Measurements from ENCODE around the gene CABLES2. TPM values are rescaled to one million over a fixed set of nuclear protein-coding genes. Genes with fewer than 3 reads are reported as not detected.

CABLES2 gene
- total RNA-seq, 4 donors from 2014 or later, result 7.2 to 33.8 (median 11.1) TPM

GRCh38 chr20:62439218-62439617, 32.1 kb upstream of the CABLES2 start:
- no peaks in the 10 kb centered on the region for H3K27me3 ChIP-seq
- TF ChIP-seq POLR2A (IDR thresholded peaks at IDR 0.05), result no peak
- TF ChIP-seq, protein P1, sequence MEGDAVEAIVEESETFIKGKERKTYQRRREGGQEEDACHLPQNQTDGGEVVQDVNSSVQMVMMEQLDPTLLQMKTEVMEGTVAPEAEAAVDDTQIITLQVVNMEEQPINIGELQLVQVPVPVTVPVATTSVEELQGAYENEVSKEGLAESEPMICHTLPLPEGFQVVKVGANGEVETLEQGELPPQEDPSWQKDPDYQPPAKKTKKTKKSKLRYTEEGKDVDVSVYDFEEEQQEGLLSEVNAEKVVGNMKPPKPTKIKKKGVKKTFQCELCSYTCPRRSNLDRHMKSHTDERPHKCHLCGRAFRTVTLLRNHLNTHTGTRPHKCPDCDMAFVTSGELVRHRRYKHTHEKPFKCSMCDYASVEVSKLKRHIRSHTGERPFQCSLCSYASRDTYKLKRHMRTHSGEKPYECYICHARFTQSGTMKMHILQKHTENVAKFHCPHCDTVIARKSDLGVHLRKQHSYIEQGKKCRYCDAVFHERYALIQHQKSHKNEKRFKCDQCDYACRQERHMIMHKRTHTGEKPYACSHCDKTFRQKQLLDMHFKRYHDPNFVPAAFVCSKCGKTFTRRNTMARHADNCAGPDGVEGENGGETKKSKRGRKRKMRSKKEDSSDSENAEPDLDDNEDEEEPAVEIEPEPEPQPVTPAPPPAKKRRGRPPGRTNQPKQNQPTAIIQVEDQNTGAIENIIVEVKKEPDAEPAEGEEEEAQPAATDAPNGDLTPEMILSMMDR (IDR thresholded peaks at IDR 0.05), result no peak
- no peak for DNase-seq
- no peaks in the 10 kb centered on the region for H3K36me3 ChIP-seq
- H3K4me3 ChIP-seq, result no peak overlapping the region
- no peak overlapping the region for H3K27ac ChIP-seq
- H3K4me1 ChIP-seq, result peaks cover 0 to 3% (median 0%) of the 10 kb centered on the region in 4 donors
- H3K9me3 ChIP-seq, result no peaks in the 10 kb centered on the region

DNA sequence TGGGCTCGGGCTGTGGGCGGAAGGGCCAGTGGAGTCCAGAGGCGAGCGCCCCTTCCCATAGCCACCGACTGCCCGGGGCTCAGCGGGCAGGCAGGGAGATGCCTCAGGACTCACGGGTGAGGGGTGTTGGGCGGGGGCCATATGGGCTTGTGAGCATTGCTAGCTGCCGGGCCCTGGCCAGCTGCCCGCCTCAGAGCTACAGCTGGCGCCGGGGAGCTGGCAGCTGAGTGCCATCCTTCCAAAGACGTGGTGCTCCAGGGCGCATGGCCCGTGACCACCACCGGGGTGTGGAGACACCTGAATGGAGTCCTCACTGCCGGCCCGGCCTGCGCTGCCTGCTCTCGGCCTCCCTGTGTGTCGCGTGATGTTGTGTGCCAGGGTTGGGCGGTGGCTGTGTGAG, 30.8 kb upstream of the CABLES2 start:
- H3K27me3 ChIP-seq, result no peaks in the 10 kb centered on the region
- no peak overlapping the region for H3K27ac ChIP-seq
- H3K4me1 ChIP-seq, result peaks cover 0 to 14% (median 0%) of the 10 kb centered on the region in 4 donors
- H3K9me3 ChIP-seq, result no peaks in the 10 kb centered on the region
- no peak for DNase-seq
- TF ChIP-seq POLR2A (IDR thresholded peaks at IDR 0.05), result no peak
- TF ChIP-seq, protein P1 (IDR thresholded peaks at IDR 0.05), result no peak
- H3K36me3 ChIP-seq, result no peaks in the 10 kb centered on the region
- no peak overlapping the region for H3K4me3 ChIP-seq

DNA sequence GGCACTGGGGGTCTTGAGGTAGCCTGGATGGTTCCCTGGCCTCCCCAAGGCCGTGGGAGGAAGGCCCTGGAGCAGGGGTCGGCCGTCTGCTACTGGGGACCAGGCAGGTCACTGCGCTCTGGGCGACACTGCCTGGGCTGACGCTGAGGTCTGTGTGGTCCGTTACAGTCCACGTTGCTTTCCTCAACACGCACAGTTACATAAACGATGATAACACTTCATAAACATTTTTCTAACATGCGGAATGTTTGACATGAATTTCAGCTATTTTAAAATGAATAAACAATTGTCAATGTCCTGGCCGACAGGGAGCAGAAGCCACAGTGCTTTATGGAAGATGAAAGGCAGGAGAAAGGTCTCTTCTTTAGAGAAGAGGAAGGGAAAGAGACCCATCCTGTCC, 30.4 kb upstream of the CABLES2 start:
- no peak for TF ChIP-seq POLR2A (IDR thresholded peaks at IDR 0.05)
- TF ChIP-seq, protein P1 (IDR thresholded peaks at IDR 0.05), result no peak
- no peak overlapping the region for H3K27ac ChIP-seq
- no peaks in the 10 kb centered on the region for H3K36me3 ChIP-seq
- no peaks in the 10 kb centered on the region for H3K27me3 ChIP-seq
- no peak for DNase-seq
- no peaks in the 10 kb centered on the region for H3K9me3 ChIP-seq
- H3K4me1 ChIP-seq, result peaks cover 0 to 14% (median 0%) of the 10 kb centered on the region in 4 donors
- H3K4me3 ChIP-seq, result no peak overlapping the region

DNA sequence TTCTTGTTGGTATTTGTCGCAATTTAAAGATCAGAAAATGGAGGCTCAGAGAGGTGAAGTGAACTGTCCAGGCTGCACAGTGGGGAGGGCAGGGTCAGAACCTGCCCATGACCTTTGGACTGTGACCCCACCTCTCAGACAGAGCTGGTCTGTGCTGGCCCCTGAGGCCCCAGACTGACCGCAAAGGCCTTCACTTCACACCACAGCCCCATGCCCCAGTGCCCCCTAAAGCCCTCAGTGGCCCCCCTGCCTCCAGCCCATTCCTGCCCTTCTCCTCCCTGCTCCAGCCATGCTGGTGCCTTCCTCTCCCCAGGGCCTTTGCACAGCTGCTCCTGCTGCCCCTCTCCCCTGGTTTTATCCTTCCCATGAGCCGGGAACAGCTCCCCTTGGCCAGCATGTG, 29.6 kb upstream of the CABLES2 start:
- H3K36me3 ChIP-seq, result no peaks in the 10 kb centered on the region
- no peaks in the 10 kb centered on the region for H3K9me3 ChIP-seq
- no peak overlapping the region for H3K4me3 ChIP-seq
- DNase-seq, result no peak
- peaks cover 0 to 14% (median 0%) of the 10 kb centered on the region in 4 donors for H3K4me1 ChIP-seq
- TF ChIP-seq, protein P1 (IDR thresholded peaks at IDR 0.05), result no peak
- TF ChIP-seq POLR2A (IDR thresholded peaks at IDR 0.05), result no peak
- no peaks in the 10 kb centered on the region for H3K27me3 ChIP-seq
- no peak overlapping the region for H3K27ac ChIP-seq

DNA sequence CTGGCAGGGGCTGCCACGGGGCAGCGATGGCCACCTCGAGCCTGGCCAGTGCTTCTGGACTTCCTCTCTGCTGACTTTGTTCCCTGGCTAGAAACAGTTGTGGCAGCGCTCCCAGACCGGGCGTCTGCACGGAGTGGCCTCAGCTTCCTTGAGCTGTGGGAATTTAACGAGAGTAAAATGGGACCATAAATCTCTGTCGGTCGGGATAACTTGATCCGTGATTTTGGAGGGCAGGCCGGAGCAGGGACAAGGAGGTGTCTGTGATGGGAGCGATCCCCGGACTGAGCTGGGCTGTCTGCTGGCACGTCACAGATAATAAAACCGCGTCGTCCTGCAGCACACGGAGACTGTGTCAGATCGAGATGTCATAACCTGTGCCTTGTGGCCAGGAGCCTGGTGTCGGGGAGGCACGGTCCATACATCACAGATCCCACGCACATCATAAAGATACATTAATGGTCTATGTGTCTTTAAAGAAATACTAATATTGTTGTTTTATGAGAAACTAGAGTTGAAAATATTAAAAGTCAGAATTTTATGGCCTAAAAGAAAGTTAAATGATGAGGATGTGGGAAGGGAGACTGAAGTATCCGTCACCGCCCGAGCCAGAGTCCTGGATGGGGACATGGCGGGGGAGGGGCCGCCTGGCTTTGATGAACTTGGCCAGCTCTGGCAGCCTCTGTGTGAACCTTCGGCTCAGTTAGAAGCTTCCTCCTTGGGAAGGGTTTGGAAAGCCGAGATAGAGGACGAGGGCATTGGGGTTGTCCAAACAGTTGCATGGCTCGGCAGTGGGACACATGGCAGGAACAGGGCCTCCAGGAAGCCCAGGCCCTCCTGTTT, 26.8 kb upstream of the CABLES2 start:
- no peak overlapping the region for H3K4me3 ChIP-seq
- no peak overlapping the region for H3K27ac ChIP-seq
- H3K9me3 ChIP-seq, result no peaks in the 10 kb centered on the region
- no peaks in the 10 kb centered on the region for H3K36me3 ChIP-seq
- no peaks in the 10 kb centered on the region for H3K27me3 ChIP-seq
- no peak for TF ChIP-seq POLR2A (IDR thresholded peaks at IDR 0.05)
- TF ChIP-seq, protein P1 (IDR thresholded peaks at IDR 0.05), result no peak
- H3K4me1 ChIP-seq, result peaks cover 0 to 30% (median 0%) of the 10 kb centered on the region in 4 donors
- no peak for DNase-seq
